Stimulated activated naive CD8-positive, alpha-beta T cell treated with anti-CD3 and anti-CD28 coated beads, Interleukin-15, Interleukin-2, amounts not matched to agents 100 U/mL and 50 U/mL, for 24 hours (primary cell): ENCODE measurements around the gene AJM1.

ENCODE experiments used
- ATAC-seq: fragments of 150-1000 bp; cut with Tn5 transposase; one replicate; pipeline ENCODE4 v1.10.0; 2021
- DNase-seq: peaks from one replicate; pipeline ENCODE4 v3.0.0; 2021

AJM1 gene

GRCh38 chr9:136845465-136846260, 3.4 kb downstream of the AJM1 start:
- DNase-seq (no peak), ATAC-seq (no peak)

- DNase-seq, result no peak
- no peak for ATAC-seq
These were observed 4.3 kb downstream of the AJM1 start for GRCh38 chr9:136846376-136847087.

GRCh38 chr9:136847088-136847825, 5.0 kb downstream of the AJM1 start:
- ATAC-seq (no peak), DNase-seq (peak; percentile 40)

- ATAC-seq (peak; percentile 34), DNase-seq (peak; percentile 90)
These were observed 5.6 kb downstream of the AJM1 start for GRCh38 chr9:136847826-136848392.

- peak; percentile 47 for DNase-seq
- ATAC-seq, result no peak
These were observed 6.2 kb downstream of the AJM1 start for GRCh38 chr9:136848393-136849037.

GRCh38 chr9:136849038-136849959, 7.0 kb downstream of the AJM1 start, which contains the start of gene PHPT1:
PHPT1 (plus strand) TSS chr9:136849409; CDS start chr9:136849431, 22 bp downstream.
- DNase-seq (peak; percentile 97), ATAC-seq (peak; percentile 89)

GRCh38 chr9:136849960-136850865, 7.9 kb downstream of the AJM1 start:
- no peak for DNase-seq

GRCh38 chr9:136850866-136851775, 8.8 kb downstream of the AJM1 start:
- ATAC-seq (no peak), DNase-seq (no peak)

More at GRCh38 chr9:136849960-136850865, 7.9 kb downstream of the AJM1 start:
- ATAC-seq, result no peak

- ATAC-seq, result no peak
These were observed 9.8 kb downstream of the AJM1 start, which contains the start of gene MAMDC4 for GRCh38 chr9:136851941-136852663. MAMDC4 (plus strand) TSS chr9:136852346; CDS start chr9:136852417, 71 bp downstream.

GRCh38 chr9:136852664-136853595, 10.7 kb downstream of the AJM1 start:
- no peak for ATAC-seq
- DNase-seq, result no peak

More at GRCh38 chr9:136851941-136852663, 9.8 kb downstream of the AJM1 start, which contains the start of gene MAMDC4:
- DNase-seq, result no peak

GRCh38 chr9:136853596-136854112, 11.4 kb downstream of the AJM1 start:
- no peak for DNase-seq
- ATAC-seq, result no peak

- ATAC-seq (no peak), DNase-seq (no peak)
These were observed 12.0 kb downstream of the AJM1 start for GRCh38 chr9:136854113-136854841.

GRCh38 chr9:136854842-136855460, 12.7 kb downstream of the AJM1 start:
- ATAC-seq (no peak), DNase-seq (no peak)

GRCh38 chr9:136855461-136856078, 13.3 kb downstream of the AJM1 start:
- ATAC-seq, result no peak

GRCh38 chr9:136856079-136856476, 13.8 kb downstream of the AJM1 start:
- DNase-seq (no peak), ATAC-seq (no peak)

More at GRCh38 chr9:136855461-136856078, 13.3 kb downstream of the AJM1 start:
- no peak for DNase-seq
